Measurements from ENCODE around the gene FNIP2. TPM values are rescaled to one million over a fixed set of nuclear protein-coding genes. Genes with fewer than 3 reads are reported as not detected.

FNIP2 gene
- total and polyA plus RNA-seq, 2 donors (not counting 1 experiment from before 2014, with no cell fraction given): 16.9 to 36.8 TPM

DNA sequence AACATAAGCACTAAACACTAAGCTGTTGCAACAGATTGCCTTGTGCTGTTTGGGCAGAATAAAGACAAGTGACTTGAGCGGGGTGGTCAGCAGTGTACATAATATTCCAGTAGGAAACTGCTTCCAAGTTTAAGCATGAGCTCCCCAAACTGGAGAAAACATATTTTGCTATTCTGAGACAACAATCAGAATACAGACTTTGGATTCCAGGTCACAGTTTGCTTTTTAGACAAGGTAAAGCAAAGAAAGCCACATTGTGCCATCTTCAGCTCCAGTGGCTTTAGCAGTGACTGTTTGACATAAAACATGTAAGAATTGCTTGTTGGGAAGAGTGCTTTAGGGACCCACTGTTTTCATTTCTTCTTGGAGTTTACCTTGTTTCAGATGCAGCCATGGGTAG lies 136.0 kb downstream of the FNIP2 start:
- Histone ChIP-seq H3K27me3 (ENCODE audit: control insufficient read depth, insufficient read depth, low read length) (no peaks in the 10 kb centered on the region), H3K4me3 (replicated peaks in 1 of 4; ENCODE audit: control extremely low read depth in 1 of 4, insufficient read depth in 1 of 4, low read depth in 3 of 4, low read length in 4 of 4) (no peak overlapping the region), H3K4me1 (ENCODE audit: control insufficient read depth, extremely low read depth, insufficient read depth, low read length) (peaks cover 7% of the 10 kb centered on the region), H3K36me3 (ENCODE audit: control insufficient read depth, insufficient read depth, low read length) (no peaks in the 10 kb centered on the region), H3K4me2 (ENCODE audit: extremely low read depth, insufficient read depth, low read length) (no peak overlapping the region), H2AFZ (ENCODE audit: low read length) (no peak overlapping the region), H3K27ac (ENCODE audit: insufficient read depth, low read length) (no peak overlapping the region), H3K9me3 (ENCODE audit: control insufficient read depth, insufficient read depth, low read depth, low read length) (no peaks in the 10 kb centered on the region), H3K79me2 (ENCODE audit: control insufficient read depth, insufficient read depth, low read length) (no peaks in the 10 kb centered on the region), H4K20me1 (ENCODE audit: control insufficient read depth, extremely low read depth, insufficient read depth, low read length) (no peaks in the 10 kb centered on the region), H3K9ac (ENCODE audit: insufficient read depth, low read length) (no peak overlapping the region)
- no peak for TF ChIP-seq EZH2 (IDR thresholded peaks at IDR 0.05; ENCODE audit: low read length, missing control alignments)
- TF ChIP-seq, protein P1, sequence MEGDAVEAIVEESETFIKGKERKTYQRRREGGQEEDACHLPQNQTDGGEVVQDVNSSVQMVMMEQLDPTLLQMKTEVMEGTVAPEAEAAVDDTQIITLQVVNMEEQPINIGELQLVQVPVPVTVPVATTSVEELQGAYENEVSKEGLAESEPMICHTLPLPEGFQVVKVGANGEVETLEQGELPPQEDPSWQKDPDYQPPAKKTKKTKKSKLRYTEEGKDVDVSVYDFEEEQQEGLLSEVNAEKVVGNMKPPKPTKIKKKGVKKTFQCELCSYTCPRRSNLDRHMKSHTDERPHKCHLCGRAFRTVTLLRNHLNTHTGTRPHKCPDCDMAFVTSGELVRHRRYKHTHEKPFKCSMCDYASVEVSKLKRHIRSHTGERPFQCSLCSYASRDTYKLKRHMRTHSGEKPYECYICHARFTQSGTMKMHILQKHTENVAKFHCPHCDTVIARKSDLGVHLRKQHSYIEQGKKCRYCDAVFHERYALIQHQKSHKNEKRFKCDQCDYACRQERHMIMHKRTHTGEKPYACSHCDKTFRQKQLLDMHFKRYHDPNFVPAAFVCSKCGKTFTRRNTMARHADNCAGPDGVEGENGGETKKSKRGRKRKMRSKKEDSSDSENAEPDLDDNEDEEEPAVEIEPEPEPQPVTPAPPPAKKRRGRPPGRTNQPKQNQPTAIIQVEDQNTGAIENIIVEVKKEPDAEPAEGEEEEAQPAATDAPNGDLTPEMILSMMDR (conservative IDR thresholded peaks at IDR 0.05 in 1 of 2, IDR thresholded peaks at IDR 0.05 in 1 of 2; ENCODE audit: low read depth in 1 of 2, low read length in 2 of 2): no peak
- DNase-seq (ENCODE audit: low read depth in 2 of 2): no peak

DNA sequence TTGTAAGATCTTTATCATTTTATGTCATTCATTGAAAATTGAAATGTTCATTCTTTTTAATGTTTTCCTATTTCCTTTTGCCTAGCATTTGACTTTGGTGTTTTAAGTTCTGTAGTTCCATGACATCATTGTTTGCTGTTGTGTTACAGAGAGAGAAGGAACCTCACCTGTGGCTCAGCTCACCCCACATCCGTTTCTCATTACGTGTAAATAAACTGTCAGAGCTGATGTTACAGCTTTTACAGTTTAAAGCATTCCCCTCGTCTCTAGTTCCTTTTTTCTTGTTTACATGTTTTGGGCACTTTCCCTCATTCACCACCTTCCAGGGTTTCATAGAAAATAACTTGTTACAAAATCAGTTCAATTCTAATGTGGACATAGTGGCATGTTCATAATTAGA lies 137.2 kb downstream of the FNIP2 start:
- Histone ChIP-seq H3K9me3 (ENCODE audit: control insufficient read depth, insufficient read depth, low read depth, low read length) (no peaks in the 10 kb centered on the region), H3K79me2 (ENCODE audit: control insufficient read depth, insufficient read depth, low read length) (no peaks in the 10 kb centered on the region), H3K36me3 (ENCODE audit: control insufficient read depth, insufficient read depth, low read length) (no peaks in the 10 kb centered on the region), H3K4me3 (replicated peaks in 1 of 4; ENCODE audit: control extremely low read depth in 1 of 4, insufficient read depth in 1 of 4, low read depth in 3 of 4, low read length in 4 of 4) (no peak overlapping the region), H3K27ac (ENCODE audit: insufficient read depth, low read length) (no peak overlapping the region), H4K20me1 (ENCODE audit: control insufficient read depth, extremely low read depth, insufficient read depth, low read length) (no peaks in the 10 kb centered on the region), H3K9ac (ENCODE audit: insufficient read depth, low read length) (no peak overlapping the region), H3K27me3 (ENCODE audit: control insufficient read depth, insufficient read depth, low read length) (no peaks in the 10 kb centered on the region), H3K4me1 (ENCODE audit: control insufficient read depth, extremely low read depth, insufficient read depth, low read length) (peaks cover 7% of the 10 kb centered on the region), H2AFZ (ENCODE audit: low read length) (no peak overlapping the region), H3K4me2 (ENCODE audit: extremely low read depth, insufficient read depth, low read length) (no peak overlapping the region)
- DNase-seq (ENCODE audit: low read depth in 2 of 2): no peak
- no peak for TF ChIP-seq EZH2 (IDR thresholded peaks at IDR 0.05; ENCODE audit: low read length, missing control alignments)
- TF ChIP-seq, protein P1 (conservative IDR thresholded peaks at IDR 0.05 in 1 of 2, IDR thresholded peaks at IDR 0.05 in 1 of 2; ENCODE audit: low read depth in 1 of 2, low read length in 2 of 2): no peak

DNA sequence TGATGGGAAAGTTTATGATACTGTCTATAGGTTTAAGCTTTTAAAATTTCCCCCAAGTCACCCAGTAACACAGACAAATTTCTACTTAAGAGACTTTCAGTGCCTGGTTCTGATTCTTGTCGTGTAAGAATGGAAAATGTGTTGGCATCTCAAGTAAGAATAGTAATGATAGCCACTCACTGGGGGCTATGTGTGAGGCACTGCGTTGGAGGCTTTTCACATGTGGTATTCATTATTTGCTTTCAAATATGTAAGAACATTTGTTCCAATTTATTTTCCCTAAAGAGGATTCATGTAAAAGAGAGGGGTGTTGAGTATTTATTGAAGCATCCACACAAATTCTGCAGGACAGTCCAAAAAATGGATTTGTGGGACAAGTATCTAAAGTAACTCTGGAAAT lies 143.6 kb downstream of the FNIP2 start:
- Histone ChIP-seq H3K4me3 (replicated peaks in 1 of 4; ENCODE audit: control extremely low read depth in 1 of 4, insufficient read depth in 1 of 4, low read depth in 3 of 4, low read length in 4 of 4) (no peak overlapping the region), H3K9me3 (ENCODE audit: control insufficient read depth, insufficient read depth, low read depth, low read length) (no peaks in the 10 kb centered on the region), H3K27ac (ENCODE audit: insufficient read depth, low read length) (no peak overlapping the region), H3K36me3 (ENCODE audit: control insufficient read depth, insufficient read depth, low read length) (no peaks in the 10 kb centered on the region), H3K9ac (ENCODE audit: insufficient read depth, low read length) (no peak overlapping the region), H3K79me2 (ENCODE audit: control insufficient read depth, insufficient read depth, low read length) (no peaks in the 10 kb centered on the region), H2AFZ (ENCODE audit: low read length) (no peak overlapping the region), H4K20me1 (ENCODE audit: control insufficient read depth, extremely low read depth, insufficient read depth, low read length) (no peaks in the 10 kb centered on the region), H3K4me1 (ENCODE audit: control insufficient read depth, extremely low read depth, insufficient read depth, low read length) (peaks cover 10% of the 10 kb centered on the region), H3K27me3 (ENCODE audit: control insufficient read depth, insufficient read depth, low read length) (no peaks in the 10 kb centered on the region), H3K4me2 (ENCODE audit: extremely low read depth, insufficient read depth, low read length) (no peak overlapping the region)
- peak in 1 of 2 donors; percentile 29 for DNase-seq (ENCODE audit: low read depth in 2 of 2)
- TF ChIP-seq, protein P1 (conservative IDR thresholded peaks at IDR 0.05 in 1 of 2, IDR thresholded peaks at IDR 0.05 in 1 of 2; ENCODE audit: low read depth in 1 of 2, low read length in 2 of 2): no peak
- no peak for TF ChIP-seq EZH2 (IDR thresholded peaks at IDR 0.05; ENCODE audit: low read length, missing control alignments)
